ENCODE results near the gene LENEP.

GRCh38 chr1:154962795-154963330 is 30.5 kb upstream of the LENEP start:
- TF ChIP-seq CTCF (IDR thresholded peaks at IDR 0.05) = no peak
- no peak for TF ChIP-seq POLR2A (IDR thresholded peaks at IDR 0.05)
- TF ChIP-seq POLR2AphosphoS5 (IDR thresholded peaks at IDR 0.05) = no peak
